WTC11 (cell line): ENCODE results near the gene CTTN. TPM values are rescaled to one million over a fixed set of nuclear protein-coding genes. Genes with fewer than 3 reads are reported as not detected.
A peak's percentile ranks its signal among the peaks of the same experiment; 100 is the strongest.

ENCODE experiments used
- ATAC-seq: fragments of 200-7000 bp; cut with Tn5 transposase; 2 replicates; pipeline ENCODE4 v1.10.0; 2021; ENCODE audit warnings: mild to moderate bottlenecking, moderate library complexity
- CTCF ChIA-PET: fragments of 300-600 bp; sonication (Branson Sonifier 250); formaldehyde crosslinking; loops from one replicate; lab custom pipeline; 2021; ENCODE audit warnings: antibody characterized with exemption; lab: Charles Lee
- POLR2A ChIA-PET: fragments of 350-600 bp; sonication (Branson Sonifier 250); formaldehyde crosslinking; loops from one replicate; lab custom pipeline; 2021; ENCODE audit warnings: antibody characterized with exemption; lab: Charles Lee
- DNase-seq: peaks from one replicate; pipeline ENCODE4 v3.0.0; 2021; ENCODE audit warnings: low spot score
- H3K27ac Mint-ChIP-seq: 2 replicates; pipeline ENCODE4 v1.8.0; 2021; ENCODE audit warnings: mixed read lengths
- H3K27me3 Mint-ChIP-seq: 2 replicates; pipeline ENCODE4 v1.8.0; 2021; ENCODE audit warnings: low read depth, mild to moderate bottlenecking, moderate library complexity, mixed read lengths
- H3K36me3 Mint-ChIP-seq: 2 replicates; pipeline ENCODE4 v1.8.0; 2021; ENCODE audit warnings: mixed read lengths
- H3K4me1 Mint-ChIP-seq: 2 replicates; pipeline ENCODE4 v1.8.0; 2022; ENCODE audit warnings: mixed read lengths
- H3K4me3 Mint-ChIP-seq: 2 replicates; pipeline ENCODE4 v1.8.0; 2021; ENCODE audit warnings: mild to moderate bottlenecking, moderate library complexity, mixed read lengths
- H3K9me3 Mint-ChIP-seq: 2 replicates; pipeline ENCODE4 v1.8.0; 2021; ENCODE audit warnings: mixed read lengths
- CREB1 ChIP-seq: sonication (generic); formaldehyde crosslinking; IDR thresholded peaks from 2 replicates; pipeline ENCODE4 v1.8.0; 2023; ENCODE audit warnings: mild to moderate bottlenecking, missing genetic modification reagents
- FOXJ3 ChIP-seq: sonication (generic); formaldehyde crosslinking; IDR thresholded peaks from 2 replicates; pipeline ENCODE4 v1.9.0; 2021; ENCODE audit warnings: missing genetic modification reagents, mild to moderate bottlenecking, borderline replicate concordance
- FOXK1 ChIP-seq: sonication (generic); formaldehyde crosslinking; IDR thresholded peaks from 2 replicates; pipeline ENCODE4 v1.8.0; 2022; ENCODE audit warnings: mild to moderate bottlenecking, moderate library complexity, missing genetic modification reagents
- FOXP1 ChIP-seq: sonication (generic); formaldehyde crosslinking; IDR thresholded peaks from 2 replicates; pipeline ENCODE4 v1.8.0; 2022; ENCODE audit warnings: missing genetic modification reagents, mild to moderate bottlenecking, moderate library complexity, borderline replicate concordance
- MYBL2 ChIP-seq: sonication (generic); formaldehyde crosslinking; IDR thresholded peaks from 2 replicates; pipeline ENCODE4 v1.8.1; 2023; ENCODE audit warnings: mild to moderate bottlenecking, moderate library complexity, missing genetic modification reagents
- NFATC4 ChIP-seq: fragments of 250-450 bp; sonication (Bioruptor Pico); IDR thresholded peaks from 2 replicates; pipeline ENCODE4 v1.9.0; 2021; ENCODE audit warnings: mild to moderate bottlenecking
- NFYB ChIP-seq: sonication (generic); formaldehyde crosslinking; conservative IDR thresholded peaks from 2 replicates; pipeline ENCODE4 v1.8.0; 2022; ENCODE audit warnings: low read depth, missing genetic modification reagents
- NR1H2 ChIP-seq: sonication (generic); formaldehyde crosslinking; IDR thresholded peaks from 2 replicates; pipeline ENCODE4 v1.9.0; 2021; ENCODE audit warnings: mild to moderate bottlenecking, moderate library complexity, missing genetic modification reagents
- RORB ChIP-seq: fragments of 250-450 bp; sonication (Bioruptor Pico); IDR thresholded peaks from 2 replicates; pipeline ENCODE4 v1.9.0; 2021; ENCODE audit warnings: mild to moderate bottlenecking
- ZNF416 ChIP-seq: fragments of 250-450 bp; sonication (Bioruptor Pico); IDR thresholded peaks from 2 replicates; pipeline ENCODE4 v1.9.0; 2021; ENCODE audit warnings: mild to moderate bottlenecking, inconsistent platforms
- total RNA-seq: library from RNA; stranded (reverse); gene quantifications from 3 replicates; pipeline ENCODE4 v1.2.3, GENCODE V29; 2021
- TF ChIP-seq, protein P1 (sequence below): sonication (generic); formaldehyde crosslinking; IDR thresholded peaks from 2 replicates; pipeline ENCODE4 v1.8.0; 2023; ENCODE audit warnings: missing genetic modification reagents
- TF ChIP-seq, protein P2 (sequence below): sonication (generic); formaldehyde crosslinking; IDR thresholded peaks from 2 replicates; pipeline ENCODE4 v1.8.1; 2022; ENCODE audit warnings: low read depth, missing genetic modification reagents, borderline replicate concordance
- TF ChIP-seq, protein P3 (sequence below): fragments of 250-450 bp; sonication (Bioruptor Pico); IDR thresholded peaks from 2 replicates; pipeline ENCODE4 v1.9.0; 2021; ENCODE audit warnings: mild to moderate bottlenecking
- TF ChIP-seq, protein P4 (sequence below): sonication (generic); formaldehyde crosslinking; IDR thresholded peaks from 2 replicates; pipeline ENCODE4 v1.8.1; 2023; ENCODE audit warnings: mild to moderate bottlenecking, missing genetic modification reagents
- TF ChIP-seq, protein P5 (sequence below): fragments of 200-600 bp; IDR thresholded peaks from 2 replicates; pipeline ENCODE4 v1.8.0; 2022; ENCODE audit warnings: antibody characterized with exemption
- TF ChIP-seq, protein P6 (sequence below): sonication (generic); formaldehyde crosslinking; IDR thresholded peaks from 2 replicates; pipeline ENCODE4 v1.8.1; 2022; ENCODE audit warnings: mild to moderate bottlenecking, moderate library complexity, missing genetic modification reagents
- TF ChIP-seq, protein P7 (sequence below): sonication (generic); formaldehyde crosslinking; IDR thresholded peaks from 2 replicates; pipeline ENCODE4 v1.8.0; 2022; ENCODE audit warnings: mild to moderate bottlenecking, missing genetic modification reagents

Gene CTTN
- total RNA-seq, 1 experiment from 2014 or later: 281 TPM

DNA sequence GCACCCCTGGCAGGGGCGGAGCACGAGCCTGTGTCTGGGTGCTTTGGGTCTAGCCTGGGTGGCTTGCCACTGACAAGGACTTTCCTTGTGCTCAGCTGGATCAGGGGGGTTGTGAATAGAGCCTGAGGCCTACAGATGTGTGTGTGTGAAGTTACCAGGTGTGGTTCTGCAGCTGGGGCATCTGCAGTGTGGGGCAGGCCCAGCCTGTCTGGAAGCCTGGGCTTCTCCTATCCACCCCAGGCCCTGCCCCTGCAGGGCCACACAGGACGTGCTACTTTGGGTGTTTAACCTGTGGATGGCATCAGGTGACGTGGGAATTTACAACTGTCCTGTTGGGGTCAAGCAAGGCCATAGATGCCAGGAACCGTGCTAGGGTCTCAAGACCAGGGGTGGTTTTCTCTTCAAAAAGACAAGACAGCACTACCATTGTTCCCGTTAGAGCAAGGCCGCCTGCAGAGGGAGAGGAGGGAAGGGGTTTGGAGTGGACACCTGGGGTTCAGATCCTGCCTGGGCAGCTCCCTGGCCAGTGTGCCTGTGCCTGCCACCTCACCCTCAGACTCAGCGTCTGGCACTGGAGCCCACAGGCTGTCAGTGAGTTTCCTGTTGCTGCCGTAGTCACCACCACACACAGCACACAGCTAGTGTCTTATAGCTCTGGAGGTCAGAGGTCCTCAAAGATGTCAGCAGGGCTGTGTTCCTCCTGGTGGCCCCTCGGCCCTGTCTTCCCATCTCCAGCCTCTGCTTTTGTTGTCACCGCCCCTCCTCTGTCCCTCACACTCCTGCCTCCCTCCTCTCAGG lies 31.6 kb downstream of the CTTN start (continued):
- TF ChIP-seq, protein P1, sequence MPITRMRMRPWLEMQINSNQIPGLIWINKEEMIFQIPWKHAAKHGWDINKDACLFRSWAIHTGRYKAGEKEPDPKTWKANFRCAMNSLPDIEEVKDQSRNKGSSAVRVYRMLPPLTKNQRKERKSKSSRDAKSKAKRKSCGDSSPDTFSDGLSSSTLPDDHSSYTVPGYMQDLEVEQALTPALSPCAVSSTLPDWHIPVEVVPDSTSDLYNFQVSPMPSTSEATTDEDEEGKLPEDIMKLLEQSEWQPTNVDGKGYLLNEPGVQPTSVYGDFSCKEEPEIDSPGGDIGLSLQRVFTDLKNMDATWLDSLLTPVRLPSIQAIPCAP (CRISPR knock-in tag): no peak
- no peak for TF ChIP-seq ZNF416 (CRISPR knock-in tag)
- TF ChIP-seq CREB1 (CRISPR knock-in tag): no peak

DNA sequence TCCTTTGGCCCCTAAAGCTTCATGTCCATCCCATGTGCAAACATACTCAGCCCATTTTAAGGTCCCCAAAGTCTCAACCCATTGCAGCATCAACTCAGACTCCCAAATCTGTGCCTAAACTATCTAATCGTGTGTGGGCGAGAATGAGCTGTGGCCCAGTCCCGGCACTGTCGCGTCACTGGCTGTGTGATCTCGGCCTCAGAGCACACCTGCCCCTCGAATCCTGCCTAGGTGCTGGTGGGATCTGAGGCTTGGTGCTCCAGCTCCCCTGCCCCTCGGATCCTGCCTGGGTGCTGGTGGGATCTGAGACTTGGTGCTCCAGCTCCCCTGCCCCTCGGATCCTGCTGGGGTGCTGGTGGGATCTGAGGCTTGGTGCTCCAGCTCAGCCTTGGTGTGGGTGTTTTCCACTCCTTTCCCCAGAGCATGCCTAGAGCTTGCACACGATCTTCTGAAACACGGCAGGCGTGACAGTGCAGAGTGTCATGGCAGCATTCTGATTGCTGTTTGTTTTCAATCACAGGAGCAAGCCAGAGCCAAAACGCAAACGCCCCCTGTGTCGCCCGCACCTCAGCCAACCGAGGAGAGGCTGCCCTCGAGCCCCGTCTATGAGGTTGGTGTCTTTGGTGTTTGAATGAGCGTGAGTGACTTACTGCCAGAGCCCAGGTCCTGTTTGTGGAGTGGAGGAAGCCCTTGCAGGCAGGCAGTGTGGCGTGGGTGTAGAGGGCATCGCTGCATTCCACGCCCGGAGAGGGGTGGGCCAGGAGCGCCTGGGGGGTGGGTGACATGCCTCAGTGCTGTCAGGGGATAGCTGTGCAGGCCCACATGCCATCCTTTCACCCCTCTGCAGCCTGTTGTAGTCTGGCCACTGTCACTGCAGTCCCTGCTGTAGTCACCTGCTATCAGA lies 32.6 kb downstream of the CTTN start:
- no peak overlapping the region for H3K4me3 Mint-ChIP-seq
- H3K36me3 Mint-ChIP-seq: peaks cover 68% of the 10 kb centered on the region
- ATAC-seq (no peak), DNase-seq (no peak)
- CTCF ChIA-PET: no interaction called here
- peak overlapping the region; percentile 77; the same call in 1 of the 2 replicates for H3K27ac Mint-ChIP-seq
- peaks cover 8% of the 10 kb centered on the region for H3K4me1 Mint-ChIP-seq
- POLR2A ChIA-PET: no interaction called here
- no peaks in the 10 kb centered on the region; the same call in 1 of the 2 replicates for H3K27me3 Mint-ChIP-seq
- TF ChIP-seq RORB (CRISPR knock-in tag): no peak
- TF ChIP-seq, protein P2, sequence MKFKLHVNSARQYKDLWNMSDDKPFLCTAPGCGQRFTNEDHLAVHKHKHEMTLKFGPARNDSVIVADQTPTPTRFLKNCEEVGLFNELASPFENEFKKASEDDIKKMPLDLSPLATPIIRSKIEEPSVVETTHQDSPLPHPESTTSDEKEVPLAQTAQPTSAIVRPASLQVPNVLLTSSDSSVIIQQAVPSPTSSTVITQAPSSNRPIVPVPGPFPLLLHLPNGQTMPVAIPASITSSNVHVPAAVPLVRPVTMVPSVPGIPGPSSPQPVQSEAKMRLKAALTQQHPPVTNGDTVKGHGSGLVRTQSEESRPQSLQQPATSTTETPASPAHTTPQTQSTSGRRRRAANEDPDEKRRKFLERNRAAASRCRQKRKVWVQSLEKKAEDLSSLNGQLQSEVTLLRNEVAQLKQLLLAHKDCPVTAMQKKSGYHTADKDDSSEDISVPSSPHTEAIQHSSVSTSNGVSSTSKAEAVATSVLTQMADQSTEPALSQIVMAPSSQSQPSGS: no peak
- TF ChIP-seq, protein P3, sequence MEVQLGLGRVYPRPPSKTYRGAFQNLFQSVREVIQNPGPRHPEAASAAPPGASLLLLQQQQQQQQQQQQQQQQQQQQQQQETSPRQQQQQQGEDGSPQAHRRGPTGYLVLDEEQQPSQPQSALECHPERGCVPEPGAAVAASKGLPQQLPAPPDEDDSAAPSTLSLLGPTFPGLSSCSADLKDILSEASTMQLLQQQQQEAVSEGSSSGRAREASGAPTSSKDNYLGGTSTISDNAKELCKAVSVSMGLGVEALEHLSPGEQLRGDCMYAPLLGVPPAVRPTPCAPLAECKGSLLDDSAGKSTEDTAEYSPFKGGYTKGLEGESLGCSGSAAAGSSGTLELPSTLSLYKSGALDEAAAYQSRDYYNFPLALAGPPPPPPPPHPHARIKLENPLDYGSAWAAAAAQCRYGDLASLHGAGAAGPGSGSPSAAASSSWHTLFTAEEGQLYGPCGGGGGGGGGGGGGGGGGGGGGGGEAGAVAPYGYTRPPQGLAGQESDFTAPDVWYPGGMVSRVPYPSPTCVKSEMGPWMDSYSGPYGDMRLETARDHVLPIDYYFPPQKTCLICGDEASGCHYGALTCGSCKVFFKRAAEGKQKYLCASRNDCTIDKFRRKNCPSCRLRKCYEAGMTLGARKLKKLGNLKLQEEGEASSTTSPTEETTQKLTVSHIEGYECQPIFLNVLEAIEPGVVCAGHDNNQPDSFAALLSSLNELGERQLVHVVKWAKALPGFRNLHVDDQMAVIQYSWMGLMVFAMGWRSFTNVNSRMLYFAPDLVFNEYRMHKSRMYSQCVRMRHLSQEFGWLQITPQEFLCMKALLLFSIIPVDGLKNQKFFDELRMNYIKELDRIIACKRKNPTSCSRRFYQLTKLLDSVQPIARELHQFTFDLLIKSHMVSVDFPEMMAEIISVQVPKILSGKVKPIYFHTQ (CRISPR knock-in tag): no peak
- TF ChIP-seq NFYB (CRISPR knock-in tag): no peak
- TF ChIP-seq, protein P4, sequence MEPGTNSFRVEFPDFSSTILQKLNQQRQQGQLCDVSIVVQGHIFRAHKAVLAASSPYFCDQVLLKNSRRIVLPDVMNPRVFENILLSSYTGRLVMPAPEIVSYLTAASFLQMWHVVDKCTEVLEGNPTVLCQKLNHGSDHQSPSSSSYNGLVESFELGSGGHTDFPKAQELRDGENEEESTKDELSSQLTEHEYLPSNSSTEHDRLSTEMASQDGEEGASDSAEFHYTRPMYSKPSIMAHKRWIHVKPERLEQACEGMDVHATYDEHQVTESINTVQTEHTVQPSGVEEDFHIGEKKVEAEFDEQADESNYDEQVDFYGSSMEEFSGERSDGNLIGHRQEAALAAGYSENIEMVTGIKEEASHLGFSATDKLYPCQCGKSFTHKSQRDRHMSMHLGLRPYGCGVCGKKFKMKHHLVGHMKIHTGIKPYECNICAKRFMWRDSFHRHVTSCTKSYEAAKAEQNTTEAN (CRISPR knock-in tag): no peak
- no peak for TF ChIP-seq ZNF416 (CRISPR knock-in tag)
- TF ChIP-seq, protein P5, sequence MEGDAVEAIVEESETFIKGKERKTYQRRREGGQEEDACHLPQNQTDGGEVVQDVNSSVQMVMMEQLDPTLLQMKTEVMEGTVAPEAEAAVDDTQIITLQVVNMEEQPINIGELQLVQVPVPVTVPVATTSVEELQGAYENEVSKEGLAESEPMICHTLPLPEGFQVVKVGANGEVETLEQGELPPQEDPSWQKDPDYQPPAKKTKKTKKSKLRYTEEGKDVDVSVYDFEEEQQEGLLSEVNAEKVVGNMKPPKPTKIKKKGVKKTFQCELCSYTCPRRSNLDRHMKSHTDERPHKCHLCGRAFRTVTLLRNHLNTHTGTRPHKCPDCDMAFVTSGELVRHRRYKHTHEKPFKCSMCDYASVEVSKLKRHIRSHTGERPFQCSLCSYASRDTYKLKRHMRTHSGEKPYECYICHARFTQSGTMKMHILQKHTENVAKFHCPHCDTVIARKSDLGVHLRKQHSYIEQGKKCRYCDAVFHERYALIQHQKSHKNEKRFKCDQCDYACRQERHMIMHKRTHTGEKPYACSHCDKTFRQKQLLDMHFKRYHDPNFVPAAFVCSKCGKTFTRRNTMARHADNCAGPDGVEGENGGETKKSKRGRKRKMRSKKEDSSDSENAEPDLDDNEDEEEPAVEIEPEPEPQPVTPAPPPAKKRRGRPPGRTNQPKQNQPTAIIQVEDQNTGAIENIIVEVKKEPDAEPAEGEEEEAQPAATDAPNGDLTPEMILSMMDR: no peak
- no peak for TF ChIP-seq MYBL2 (CRISPR knock-in tag)
- no peak for TF ChIP-seq FOXP1 (CRISPR knock-in tag)
- TF ChIP-seq, protein P6, sequence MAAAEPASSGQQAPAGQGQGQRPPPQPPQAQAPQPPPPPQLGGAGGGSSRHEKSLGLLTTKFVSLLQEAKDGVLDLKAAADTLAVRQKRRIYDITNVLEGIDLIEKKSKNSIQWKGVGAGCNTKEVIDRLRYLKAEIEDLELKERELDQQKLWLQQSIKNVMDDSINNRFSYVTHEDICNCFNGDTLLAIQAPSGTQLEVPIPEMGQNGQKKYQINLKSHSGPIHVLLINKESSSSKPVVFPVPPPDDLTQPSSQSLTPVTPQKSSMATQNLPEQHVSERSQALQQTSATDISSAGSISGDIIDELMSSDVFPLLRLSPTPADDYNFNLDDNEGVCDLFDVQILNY (CRISPR knock-in tag): no peak
- TF ChIP-seq NFATC4 (CRISPR knock-in tag): no peak
- no peak for TF ChIP-seq FOXK1 (CRISPR knock-in tag)
- no peak for TF ChIP-seq NR1H2 (CRISPR knock-in tag)
- TF ChIP-seq FOXJ3 (CRISPR knock-in tag): no peak
- TF ChIP-seq, protein P7, sequence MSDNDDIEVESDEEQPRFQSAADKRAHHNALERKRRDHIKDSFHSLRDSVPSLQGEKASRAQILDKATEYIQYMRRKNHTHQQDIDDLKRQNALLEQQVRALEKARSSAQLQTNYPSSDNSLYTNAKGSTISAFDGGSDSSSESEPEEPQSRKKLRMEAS (CRISPR knock-in tag): no peak
- no peaks in the 10 kb centered on the region for H3K9me3 Mint-ChIP-seq
